Transverse colon (tissue), 3 donors: ENCODE measurements around the gene OLFML2B.

Source experiments
- EP300 ChIP-seq: sonication (generic); formaldehyde crosslinking; IDR thresholded peaks from one replicate; pipeline ENCODE4 v1.6.1; 2017; ENCODE audit warnings: antibody characterized with exemption, low read depth
- TF ChIP-seq, protein P1 (sequence below), 5 experiments: fragments of 200-600 bp in 3 of 5; fragments of 450-650 bp in 2 of 5; sonication (generic) in 3 of 5; IDR thresholded peaks; 1 replicate in 2 of 5; 2 replicates in 3 of 5; pipeline ENCODE4 v1.5.1; 2016 to 2017; ENCODE audit warnings: antibody characterized with exemption in 5 of 5, inconsistent platforms in 3 of 5, mild to moderate bottlenecking in 2 of 5, moderate library complexity in 1 of 5

DNA sequence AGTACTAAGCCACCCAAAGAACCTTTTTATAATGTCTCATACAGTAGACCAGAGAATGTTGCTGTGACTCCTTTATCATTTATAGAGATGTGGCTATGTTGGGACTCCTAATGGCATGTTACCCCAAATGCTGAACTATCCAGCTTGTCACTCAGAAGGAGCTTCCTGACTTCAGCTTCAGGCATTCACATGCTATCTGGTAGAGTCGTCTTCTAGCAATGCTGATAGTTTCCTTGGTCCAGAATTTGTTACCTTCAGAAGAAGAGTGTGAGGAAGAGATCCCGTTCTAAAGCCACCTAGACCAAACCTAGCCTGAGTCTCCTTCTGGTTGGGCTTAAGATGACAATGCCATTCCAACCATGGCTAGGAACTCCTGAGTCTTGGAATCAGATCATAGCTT lies 68.1 kb downstream of the OLFML2B start:
- TF ChIP-seq EP300: no peak
- TF ChIP-seq, protein P1, sequence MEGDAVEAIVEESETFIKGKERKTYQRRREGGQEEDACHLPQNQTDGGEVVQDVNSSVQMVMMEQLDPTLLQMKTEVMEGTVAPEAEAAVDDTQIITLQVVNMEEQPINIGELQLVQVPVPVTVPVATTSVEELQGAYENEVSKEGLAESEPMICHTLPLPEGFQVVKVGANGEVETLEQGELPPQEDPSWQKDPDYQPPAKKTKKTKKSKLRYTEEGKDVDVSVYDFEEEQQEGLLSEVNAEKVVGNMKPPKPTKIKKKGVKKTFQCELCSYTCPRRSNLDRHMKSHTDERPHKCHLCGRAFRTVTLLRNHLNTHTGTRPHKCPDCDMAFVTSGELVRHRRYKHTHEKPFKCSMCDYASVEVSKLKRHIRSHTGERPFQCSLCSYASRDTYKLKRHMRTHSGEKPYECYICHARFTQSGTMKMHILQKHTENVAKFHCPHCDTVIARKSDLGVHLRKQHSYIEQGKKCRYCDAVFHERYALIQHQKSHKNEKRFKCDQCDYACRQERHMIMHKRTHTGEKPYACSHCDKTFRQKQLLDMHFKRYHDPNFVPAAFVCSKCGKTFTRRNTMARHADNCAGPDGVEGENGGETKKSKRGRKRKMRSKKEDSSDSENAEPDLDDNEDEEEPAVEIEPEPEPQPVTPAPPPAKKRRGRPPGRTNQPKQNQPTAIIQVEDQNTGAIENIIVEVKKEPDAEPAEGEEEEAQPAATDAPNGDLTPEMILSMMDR (IDR thresholded peaks at IDR 0.05): no peak
